ENCODE measurements around the gene ITGB5. TPM values are rescaled to one million over a fixed set of nuclear protein-coding genes. Genes with fewer than 3 reads are reported as not detected.

The ITGB5 gene
- total RNA-seq, 1 experiment from 2014 or later = 339 TPM

- TF ChIP-seq, protein P1, sequence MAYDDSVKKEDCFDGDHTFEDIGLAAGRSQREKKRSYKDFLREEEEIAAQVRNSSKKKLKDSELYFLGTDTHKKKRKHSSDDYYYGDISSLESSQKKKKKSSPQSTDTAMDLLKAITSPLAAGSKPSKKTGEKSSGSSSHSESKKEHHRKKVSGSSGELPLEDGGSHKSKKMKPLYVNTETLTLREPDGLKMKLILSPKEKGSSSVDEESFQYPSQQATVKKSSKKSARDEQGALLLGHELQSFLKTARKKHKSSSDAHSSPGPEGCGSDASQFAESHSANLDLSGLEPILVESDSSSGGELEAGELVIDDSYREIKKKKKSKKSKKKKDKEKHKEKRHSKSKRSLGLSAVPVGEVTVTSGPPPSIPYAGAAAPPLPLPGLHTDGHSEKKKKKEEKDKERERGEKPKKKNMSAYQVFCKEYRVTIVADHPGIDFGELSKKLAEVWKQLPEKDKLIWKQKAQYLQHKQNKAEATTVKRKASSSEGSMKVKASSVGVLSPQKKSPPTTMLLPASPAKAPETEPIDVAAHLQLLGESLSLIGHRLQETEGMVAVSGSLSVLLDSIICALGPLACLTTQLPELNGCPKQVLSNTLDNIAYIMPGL (CRISPR knock-in tag; IDR thresholded peaks at IDR 0.05) = peak; percentile 24; the same call in 1 of the 2 replicates
- TF ChIP-seq KAT7 (CRISPR knock-in tag; IDR thresholded peaks at IDR 0.05; ENCODE audit: borderline replicate concordance) = 0 out of 2 replicates have a peak, but pooled peaks have one; percentile 53
Observed at GRCh38 chr3:124886168-124887056, 753 bp downstream of the ITGB5 start (continued).

GRCh38 chr3:124885466-124886167 is 1.5 kb downstream of the ITGB5 start:
- peaks cover 70% of the 10 kb centered on the region for H3K4me1 Mint-ChIP-seq
- POLR2A ChIA-PET = no interaction called here

GRCh38 chr3:124884474-124885101 is 2.6 kb downstream of the ITGB5 start:
- CTCF ChIA-PET = no interaction called here
- Mint-ChIP-seq H3K4me3 (peak overlapping the region; percentile 88), H3K27me3 (ENCODE audit: low read depth) (no peaks in the 10 kb centered on the region), H3K36me3 (peaks cover 12% of the 10 kb centered on the region; the same call in 1 of the 2 replicates), H3K4me1 (peaks cover 68% of the 10 kb centered on the region), H3K27ac (peak overlapping the region; percentile 91), H3K9me3 (no peaks in the 10 kb centered on the region)
- DNase-seq (ENCODE audit: low spot score) = no peak
- ATAC-seq = no peak
- TF ChIP-seq NFE2L1 (CRISPR knock-in tag; IDR thresholded peaks at IDR 0.05) (no peak), NFYB (CRISPR knock-in tag; conservative IDR thresholded peaks at IDR 0.05; ENCODE audit: low read depth) (no peak), ZNF263 (CRISPR knock-in tag; IDR thresholded peaks at IDR 0.05; ENCODE audit: low read depth) (no peak), IRF2 (CRISPR knock-in tag; IDR thresholded peaks at IDR 0.05; ENCODE audit: borderline replicate concordance, low read depth) (no peak)
- POLR2A ChIA-PET = interaction anchor here (0.7 kb wide), 1 partner anchor 1243 kb away, joined by 6 read pairs; no protein-coding TSS in a partner anchor

More at GRCh38 chr3:124885466-124886167, 1.5 kb downstream of the ITGB5 start:
- CTCF ChIA-PET = interaction anchor here (1.0 kb wide), 1 partner anchor 35 kb away, joined by 4 read pairs; no protein-coding TSS in a partner anchor
- DNase-seq (ENCODE audit: low spot score) (no peak), ATAC-seq (peak; percentile 1; the same call in 1 of the 2 replicates)
- peaks cover 12% of the 10 kb centered on the region; the same call in 1 of the 2 replicates for H3K36me3 Mint-ChIP-seq
- TF ChIP-seq ZNF671 (CRISPR knock-in tag; IDR thresholded peaks at IDR 0.05) (no peak), SP1 (CRISPR knock-in tag; conservative IDR thresholded peaks at IDR 0.05) (0 out of 2 replicates have a peak, but pooled peaks have one; percentile 14)
- H3K4me3 Mint-ChIP-seq = peak overlapping the region; percentile 88
- H3K27me3 Mint-ChIP-seq (ENCODE audit: low read depth) = no peaks in the 10 kb centered on the region
- peak overlapping the region; percentile 93 for H3K27ac Mint-ChIP-seq
- H3K9me3 Mint-ChIP-seq = no peaks in the 10 kb centered on the region

DNA sequence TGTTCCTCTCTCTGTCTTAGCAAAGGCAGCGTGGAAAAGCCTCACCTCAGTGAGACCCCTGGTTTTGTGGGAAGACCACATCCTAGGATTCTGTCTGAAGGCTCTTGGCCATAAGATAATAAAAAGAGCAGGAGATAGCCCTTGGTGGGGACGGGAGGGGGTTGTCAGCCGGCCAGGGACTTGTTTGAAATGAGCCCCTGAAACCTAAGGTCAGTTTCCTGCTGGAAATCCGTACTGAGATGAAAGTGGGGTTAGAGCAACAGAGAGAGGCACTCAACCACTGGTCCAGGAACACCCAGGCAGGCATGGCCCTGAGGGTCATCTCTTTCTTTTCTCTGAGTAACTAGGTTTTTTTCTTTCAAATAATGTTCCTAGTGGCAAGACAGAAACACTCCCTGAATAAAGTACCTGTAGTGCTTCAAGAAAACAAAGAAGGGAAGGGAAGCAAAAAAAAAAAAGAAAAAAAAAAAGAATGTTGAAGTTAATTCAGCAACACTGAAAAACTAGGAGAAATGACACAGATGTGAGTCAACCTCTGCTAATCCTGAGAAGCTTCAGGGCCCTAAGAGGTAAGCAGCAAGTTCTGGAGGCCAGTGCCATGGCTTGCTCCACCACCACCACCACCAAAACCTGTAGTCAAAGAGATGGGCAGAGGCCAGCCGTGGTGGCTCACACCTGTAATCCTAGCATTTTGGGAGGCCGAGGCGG is 3.2 kb downstream of the ITGB5 start:
- no peaks in the 10 kb centered on the region for H3K9me3 Mint-ChIP-seq
- POLR2A ChIA-PET = interaction anchor here (0.7 kb wide), 1 partner anchor 1244 kb away, joined by 6 read pairs; no protein-coding TSS in a partner anchor
- CTCF ChIA-PET = interaction anchor here (1.3 to 1.6 kb wide), 3 partner anchors 22 to 123 kb away, joined by 3 to 10 read pairs (median 7); no protein-coding TSS in a partner anchor
- no peak for DNase-seq (ENCODE audit: low spot score)
- peaks cover 68% of the 10 kb centered on the region for H3K4me1 Mint-ChIP-seq
- peak overlapping the region; percentile 88 for H3K4me3 Mint-ChIP-seq
- H3K27me3 Mint-ChIP-seq (ENCODE audit: low read depth) = no peaks in the 10 kb centered on the region
- no peak for ATAC-seq
- peaks cover 12% of the 10 kb centered on the region; the same call in 1 of the 2 replicates for H3K36me3 Mint-ChIP-seq
- H3K27ac Mint-ChIP-seq = peak overlapping the region; percentile 97
- no peak for TF ChIP-seq OVOL2 (CRISPR knock-in tag; IDR thresholded peaks at IDR 0.05; ENCODE audit: borderline replicate concordance)
- no peak for TF ChIP-seq MAX (CRISPR knock-in tag; IDR thresholded peaks at IDR 0.05)
- TF ChIP-seq GTF2I (CRISPR knock-in tag; conservative IDR thresholded peaks at IDR 0.05) = no peak
- TF ChIP-seq, protein P1 (CRISPR knock-in tag; IDR thresholded peaks at IDR 0.05) = no peak
- no peak for TF ChIP-seq EMX1 (CRISPR knock-in tag; IDR thresholded peaks at IDR 0.05)
- no peak for TF ChIP-seq ELF4 (CRISPR knock-in tag; IDR thresholded peaks at IDR 0.05; ENCODE audit: low read depth)
- TF ChIP-seq USF1 (CRISPR knock-in tag; IDR thresholded peaks at IDR 0.05) = no peak
- no peak for TF ChIP-seq ZNF263 (CRISPR knock-in tag; IDR thresholded peaks at IDR 0.05; ENCODE audit: low read depth)
- TF ChIP-seq MXD4 (CRISPR knock-in tag; IDR thresholded peaks at IDR 0.05; ENCODE audit: borderline replicate concordance) = no peak
- no peak for TF ChIP-seq CBFB (CRISPR knock-in tag; IDR thresholded peaks at IDR 0.05; ENCODE audit: low read depth)
- TF ChIP-seq CREM (CRISPR knock-in tag; IDR thresholded peaks at IDR 0.05) = no peak
- TF ChIP-seq GRHL2 (CRISPR knock-in tag; IDR thresholded peaks at IDR 0.05; ENCODE audit: insufficient replicate concordance, severe bottlenecking) = no peak
- TF ChIP-seq ZNF121 (CRISPR knock-in tag; IDR thresholded peaks at IDR 0.05) = no peak
- no peak for TF ChIP-seq IRF1 (CRISPR knock-in tag; IDR thresholded peaks at IDR 0.05)

Measured in WTC11 (cell line).